ELF-1 (cell line): ENCODE data around the gene TMEFF1.

Experiments
- DNase-seq: peaks from one replicate; pipeline ENCODE4 v3.0.0-alpha.2; 2016; ENCODE audit warnings: low read depth, low spot score

The TMEFF1 gene

DNA sequence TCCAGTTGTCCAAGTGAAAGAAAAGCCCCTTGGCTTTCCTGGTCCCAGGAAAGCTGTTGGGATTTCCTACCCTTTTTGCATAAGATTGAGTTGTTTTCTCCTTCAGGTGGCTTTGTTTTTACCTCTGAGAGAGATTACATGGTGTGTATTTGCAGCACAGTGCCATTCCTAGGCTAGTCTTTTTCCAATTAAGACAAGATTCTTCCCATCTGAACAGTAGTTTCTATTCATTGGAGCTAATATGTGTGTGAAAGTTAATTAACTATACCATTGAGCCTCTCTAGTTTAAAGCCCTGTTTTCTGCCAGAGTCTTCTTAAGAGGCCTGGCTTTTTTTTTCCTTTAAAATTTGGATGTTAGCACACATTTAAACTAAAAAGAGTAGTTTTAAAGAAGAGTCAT lies 25.9 kb upstream of the TMEFF1 start:
- DNase-seq, result no peak

DNA sequence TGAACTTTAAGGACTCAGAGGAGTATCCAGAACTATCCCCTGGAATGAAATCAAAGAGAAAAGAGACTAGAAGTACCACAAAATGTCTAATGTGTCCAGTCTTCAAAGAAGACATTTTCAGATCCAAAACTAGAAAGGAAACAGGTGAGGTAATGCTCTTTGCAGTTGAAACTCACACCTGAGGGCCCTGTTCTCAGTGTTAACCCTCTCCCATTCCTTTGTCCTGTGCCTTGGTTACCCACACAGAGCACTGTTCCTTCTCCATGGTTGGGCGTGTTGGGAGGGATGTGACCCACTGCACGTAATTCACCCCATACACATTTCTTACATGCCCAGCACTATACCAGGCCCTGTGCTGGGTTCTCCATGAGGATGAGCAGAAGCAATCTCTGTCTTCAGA lies 24.7 kb upstream of the TMEFF1 start:
- no peak for DNase-seq

DNA sequence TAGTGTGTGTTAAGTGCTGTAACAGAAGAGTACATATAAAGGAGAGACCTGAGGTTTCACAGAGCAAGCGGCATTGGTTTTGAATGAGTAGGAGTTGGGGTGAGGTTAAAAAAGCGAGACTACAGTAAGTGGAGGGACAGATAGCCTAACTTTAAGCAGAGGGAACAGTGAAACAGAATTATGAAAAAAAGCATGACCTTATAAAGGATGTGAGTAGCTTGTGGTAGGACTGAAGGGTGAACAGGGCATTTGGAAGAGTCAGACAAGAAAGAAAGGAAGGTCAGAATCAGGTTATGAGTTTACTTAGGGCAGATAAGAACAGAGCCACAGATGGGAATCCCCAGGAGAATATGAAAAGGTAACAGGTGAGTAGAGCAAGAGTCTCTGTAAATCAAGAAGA lies 23.5 kb upstream of the TMEFF1 start:
- no peak for DNase-seq

DNA sequence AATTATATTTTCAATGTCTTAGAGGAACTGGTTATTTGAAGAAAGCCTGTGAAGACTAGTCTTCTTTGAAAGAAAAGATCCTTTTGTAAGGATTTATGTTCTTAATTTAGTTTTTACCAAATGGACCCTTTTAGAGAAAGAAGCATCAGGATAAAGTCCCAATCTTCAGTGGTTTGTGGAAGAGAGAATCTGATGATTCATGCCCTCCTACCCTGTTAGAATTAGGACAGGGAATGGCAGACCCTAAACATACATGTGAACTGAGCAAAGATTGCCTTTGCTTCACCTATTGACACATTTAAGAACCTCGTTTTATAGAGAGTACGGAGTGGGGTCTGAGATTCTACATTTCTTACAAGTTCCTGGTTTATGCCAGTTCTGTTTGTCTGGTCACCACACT lies 20.1 kb upstream of the TMEFF1 start:
- no peak for DNase-seq

DNA sequence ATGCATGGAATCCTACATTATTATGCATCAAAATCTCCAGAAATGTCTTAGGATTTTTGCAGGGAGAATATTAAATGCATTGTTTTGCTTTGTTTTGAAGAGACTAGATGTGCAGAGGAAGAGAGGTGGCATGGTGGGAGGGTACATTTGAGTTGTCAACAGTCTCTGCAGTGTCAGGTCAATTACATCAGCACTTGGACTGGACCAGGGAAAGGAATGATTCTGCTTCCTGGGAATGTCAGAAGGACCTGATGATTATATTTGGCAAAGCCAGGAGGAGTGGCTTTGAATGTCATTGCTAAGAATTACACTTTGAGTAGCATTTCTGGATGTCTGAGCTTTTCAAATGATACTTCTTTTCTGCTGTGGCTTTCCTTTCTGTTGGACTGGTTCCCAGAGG lies 17.5 kb upstream of the TMEFF1 start:
- no peak for DNase-seq

DNA sequence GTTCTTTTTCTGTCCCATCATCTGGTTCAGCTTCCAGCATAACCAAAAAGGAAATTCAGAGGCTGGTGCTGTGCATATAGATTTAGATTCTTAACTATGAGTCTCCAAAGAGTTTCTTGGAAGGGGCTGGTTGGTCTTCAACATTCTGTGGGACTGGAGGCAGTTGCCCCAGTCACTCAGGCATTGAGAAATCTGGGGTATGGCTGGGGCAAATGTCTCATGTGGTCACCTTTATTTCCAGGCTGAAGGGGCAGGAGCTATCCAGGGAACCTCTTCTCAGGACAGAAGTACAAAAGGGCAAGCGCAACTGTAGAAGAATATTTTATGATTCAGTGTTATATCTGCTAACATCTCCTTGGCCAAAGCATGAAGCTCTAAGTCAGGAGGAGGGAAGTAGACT lies 15.4 kb upstream of the TMEFF1 start:
- DNase-seq, result no peak

DNA sequence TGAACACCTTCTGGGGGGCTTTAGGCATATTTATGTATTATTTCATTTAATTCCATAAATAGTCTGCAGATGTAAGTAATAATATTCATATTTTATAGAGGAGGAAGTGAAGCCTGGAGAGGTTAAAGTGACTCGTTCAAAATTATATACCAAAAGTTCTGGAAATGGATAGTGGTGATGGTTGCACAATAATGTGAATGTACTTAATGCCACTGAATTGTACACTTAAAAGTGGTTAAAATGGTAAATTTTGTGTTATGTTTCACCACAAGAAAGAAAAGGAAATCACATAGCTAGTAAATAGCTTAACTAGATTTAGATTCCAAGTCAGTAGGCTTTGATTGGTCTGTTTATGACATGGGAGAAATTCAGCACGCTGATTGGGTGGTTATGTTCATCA lies 13.0 kb upstream of the TMEFF1 start:
- no peak for DNase-seq

DNA sequence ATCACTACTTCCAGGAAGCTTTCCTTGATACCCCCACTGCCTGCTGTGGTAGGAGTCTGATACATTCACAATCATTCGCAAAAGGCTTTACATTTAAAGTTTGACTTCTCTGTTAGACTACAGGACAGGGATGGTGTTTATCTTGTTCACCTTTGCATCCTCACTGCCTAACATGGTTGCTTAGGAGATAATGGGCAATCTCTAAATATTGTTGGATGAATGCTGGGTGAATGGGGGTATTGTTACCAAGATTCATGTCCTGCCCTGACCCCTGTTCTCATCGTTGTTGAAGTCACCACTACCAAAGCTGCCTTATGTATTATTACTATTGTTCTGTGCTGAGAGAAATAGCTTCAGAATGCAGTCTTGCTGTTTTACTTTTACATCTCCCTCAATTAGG lies 7.7 kb upstream of the TMEFF1 start:
- DNase-seq, result no peak

DNA sequence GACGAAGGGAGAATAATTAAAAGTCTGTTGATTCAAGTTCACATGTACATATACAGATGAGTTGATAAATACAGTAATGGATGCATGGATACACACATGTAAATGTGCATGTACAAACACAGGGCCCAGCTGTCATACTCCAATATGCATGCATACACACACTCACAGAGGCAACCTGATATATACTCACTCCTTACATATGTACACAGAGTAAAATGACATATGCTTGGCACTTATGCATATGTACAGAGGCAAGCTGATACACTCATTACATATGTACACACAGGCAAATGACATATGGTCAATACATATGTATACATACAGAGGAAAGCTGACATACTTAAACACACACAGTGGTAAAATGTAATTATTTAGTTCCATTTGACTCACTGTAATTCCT lies 7.2 kb upstream of the TMEFF1 start:
- DNase-seq, result no peak

DNA sequence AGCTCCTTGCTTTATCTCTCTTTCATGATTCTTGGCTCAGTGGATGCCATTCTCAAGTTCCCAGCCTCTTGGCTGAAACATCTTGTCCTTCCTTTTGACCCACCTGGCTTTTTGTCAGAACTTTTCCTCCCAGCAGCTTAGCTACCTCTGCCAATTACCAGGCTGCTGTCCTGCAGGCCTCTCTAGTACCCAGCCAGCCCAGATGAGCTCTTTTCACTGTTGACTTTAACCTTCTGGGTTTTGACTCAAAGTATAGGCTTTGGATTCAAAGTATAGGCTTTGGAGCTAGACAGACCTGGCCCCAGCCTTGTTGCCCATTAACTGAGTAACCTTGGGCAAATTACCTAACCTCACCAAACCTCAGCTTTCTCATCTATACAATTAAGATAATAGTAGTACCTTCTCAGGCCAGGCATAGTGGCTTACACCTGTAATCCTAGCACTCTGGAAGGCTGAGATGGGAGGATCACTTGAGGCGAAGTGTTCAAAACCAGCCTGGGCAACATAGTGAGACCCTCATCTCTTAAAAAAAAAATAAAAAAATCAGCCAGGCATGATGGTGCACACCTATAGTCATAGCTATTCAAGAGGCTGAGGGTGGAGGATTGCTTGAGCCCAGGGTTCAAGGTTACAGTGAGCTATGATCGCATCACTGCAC lies 6.6 kb upstream of the TMEFF1 start:
- DNase-seq, result no peak

DNA sequence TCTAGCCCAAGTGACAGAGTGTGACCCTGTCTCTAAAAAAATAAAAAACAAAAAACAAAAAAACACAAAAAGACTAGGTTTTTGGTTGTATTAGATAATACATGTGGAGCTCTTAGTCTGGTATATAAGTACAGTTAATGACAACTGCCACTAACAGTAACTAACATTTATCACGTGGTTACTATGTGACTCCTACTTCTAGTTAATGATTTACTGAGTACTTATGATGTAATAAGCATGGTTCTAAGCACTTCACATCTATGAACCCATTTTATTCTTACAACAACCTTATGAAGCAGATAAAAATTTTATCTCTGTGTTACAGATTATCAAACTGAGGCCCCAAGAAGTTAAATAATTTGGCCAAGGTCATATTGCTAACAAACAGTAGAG lies 6.1 kb upstream of the TMEFF1 start:
- no peak for DNase-seq

DNA sequence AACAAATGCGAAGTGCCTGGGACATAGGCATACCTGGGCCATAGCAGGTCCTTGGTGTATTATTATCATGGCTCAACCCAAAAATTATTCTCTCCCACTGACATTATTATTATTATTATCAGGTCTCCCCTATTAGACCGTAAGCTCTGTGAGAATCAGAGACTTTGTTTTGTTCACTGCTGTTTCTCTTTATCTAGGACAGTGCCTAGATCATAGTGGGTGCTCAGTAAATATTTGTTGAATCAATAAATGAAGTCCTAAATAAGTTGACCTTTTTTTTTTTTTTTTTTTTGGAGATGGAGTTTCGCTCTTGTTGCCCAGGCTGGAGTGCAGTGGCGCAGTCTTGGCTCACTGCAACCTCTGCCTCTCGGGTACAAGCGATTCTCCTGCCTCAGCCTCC lies 4.9 kb upstream of the TMEFF1 start:
- DNase-seq, result no peak

DNA sequence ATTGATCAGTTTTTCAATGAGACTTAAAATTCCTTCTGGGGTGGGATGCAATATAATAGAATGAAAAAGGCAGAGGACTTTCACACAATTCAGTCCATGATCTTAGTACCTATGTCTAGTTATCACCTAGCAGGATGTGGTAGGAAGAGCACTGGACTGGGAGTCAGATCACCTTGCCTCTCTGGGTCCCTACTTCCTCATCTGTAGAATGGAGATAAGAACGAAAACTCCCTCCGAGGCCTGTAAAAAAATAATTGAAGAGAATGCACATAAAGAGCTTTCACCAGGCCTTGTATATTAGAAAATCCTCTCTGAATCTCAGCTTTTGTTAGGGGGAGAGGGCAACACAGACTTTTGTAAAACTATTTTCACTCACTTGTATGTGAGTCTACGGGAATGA lies 681 bp upstream of the TMEFF1 start:
- no peak for DNase-seq

DNA sequence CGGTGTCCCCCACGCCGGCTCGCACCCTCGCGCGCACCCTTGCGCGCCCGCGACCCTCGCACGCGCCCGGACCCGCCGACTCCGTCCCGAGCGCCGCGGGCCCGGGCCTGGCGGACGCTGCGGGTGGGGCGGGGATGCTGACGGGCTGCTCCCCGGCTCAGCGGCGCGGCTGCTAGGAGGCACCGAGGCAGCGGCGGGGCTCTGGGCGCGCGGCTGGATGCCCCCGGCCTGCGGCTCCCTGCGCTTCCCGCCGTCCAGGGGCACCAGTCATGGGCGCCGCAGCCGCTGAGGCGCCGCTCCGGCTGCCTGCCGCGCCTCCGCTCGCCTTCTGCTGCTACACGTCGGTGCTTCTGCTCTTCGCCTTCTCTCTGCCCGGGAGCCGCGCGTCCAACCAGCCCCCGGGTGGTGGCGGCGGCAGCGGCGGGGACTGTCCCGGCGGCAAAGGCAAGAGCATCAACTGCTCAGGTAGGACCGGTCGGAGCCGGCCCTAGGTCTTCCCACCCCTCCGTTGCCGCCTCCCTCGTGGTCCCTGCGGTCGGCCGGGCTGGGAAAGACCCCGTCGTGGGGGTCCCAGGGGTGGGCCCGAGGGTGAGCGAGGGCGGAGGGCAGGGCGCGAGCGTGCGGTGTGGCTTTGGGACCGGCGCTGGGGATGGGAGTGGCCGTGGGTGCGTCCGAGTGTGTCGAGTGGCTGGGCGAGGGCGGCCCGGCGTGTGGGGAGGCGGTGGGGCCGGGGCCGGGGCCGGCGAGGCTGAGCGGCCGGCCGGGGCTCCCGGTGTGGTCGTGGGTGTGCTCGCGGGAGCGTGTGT lies 530 bp downstream of the TMEFF1 start:
- peak; percentile 70 for DNase-seq

DNA sequence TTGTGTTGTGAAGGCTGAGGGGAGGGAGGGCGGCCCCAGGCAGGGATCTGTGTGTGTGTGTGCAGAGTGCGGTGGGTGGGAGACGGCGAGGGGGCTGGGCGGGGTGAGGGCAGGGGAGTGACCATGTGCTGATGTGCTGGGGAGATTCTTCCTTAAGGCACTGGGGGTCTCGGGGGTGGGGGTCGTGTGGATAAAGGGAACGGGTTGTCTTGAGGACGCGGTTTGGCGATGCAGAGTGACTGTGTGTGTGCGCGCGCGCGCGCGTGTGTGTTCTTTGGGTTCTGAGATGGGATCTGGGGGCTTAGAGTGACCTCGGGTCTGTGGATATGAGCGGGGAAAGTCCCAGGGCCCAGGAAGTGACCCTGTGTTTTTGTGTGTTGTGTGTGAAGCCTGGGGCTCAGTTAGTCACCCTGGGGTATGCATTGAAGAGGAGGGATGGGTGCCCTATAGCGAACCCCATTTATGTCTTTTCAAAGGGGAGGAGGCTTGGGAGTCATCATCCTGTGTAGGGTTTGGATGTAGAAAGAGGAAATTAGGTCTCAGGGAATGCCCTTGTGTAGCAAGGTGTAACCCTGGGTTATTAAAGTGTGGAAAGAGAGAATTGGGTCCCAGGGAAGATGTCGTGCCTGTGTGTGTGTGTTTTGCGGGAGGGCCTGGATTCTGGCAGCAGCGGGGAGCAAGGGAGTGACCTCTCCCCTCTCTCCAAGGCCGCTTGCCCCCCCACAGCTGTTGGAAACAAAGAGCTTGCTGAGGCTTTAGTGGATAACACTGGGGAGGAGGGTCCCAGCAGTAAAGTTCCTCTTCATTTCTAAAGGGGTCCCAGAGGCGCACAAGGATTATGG lies 1.4 kb downstream of the TMEFF1 start:
- peak; percentile 57 for DNase-seq

DNA sequence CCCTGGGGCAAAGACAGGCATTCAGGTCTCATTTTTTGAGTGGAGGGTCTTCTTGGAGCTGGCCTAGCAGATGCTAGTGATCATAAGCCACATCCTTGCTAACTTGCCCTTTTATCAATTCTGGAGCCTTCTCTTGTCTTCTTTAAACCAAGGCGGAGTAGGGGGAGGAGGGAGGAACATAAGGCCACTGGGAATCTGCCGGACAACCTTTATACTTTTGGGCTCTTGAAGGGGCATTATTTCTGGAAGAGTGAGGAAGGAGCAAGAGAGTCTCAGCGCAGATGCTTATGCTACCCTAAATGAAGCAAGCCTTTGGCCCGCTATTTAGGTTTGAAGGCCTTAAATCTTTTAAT lies 2.0 kb downstream of the TMEFF1 start:
- DNase-seq, result no peak

DNA sequence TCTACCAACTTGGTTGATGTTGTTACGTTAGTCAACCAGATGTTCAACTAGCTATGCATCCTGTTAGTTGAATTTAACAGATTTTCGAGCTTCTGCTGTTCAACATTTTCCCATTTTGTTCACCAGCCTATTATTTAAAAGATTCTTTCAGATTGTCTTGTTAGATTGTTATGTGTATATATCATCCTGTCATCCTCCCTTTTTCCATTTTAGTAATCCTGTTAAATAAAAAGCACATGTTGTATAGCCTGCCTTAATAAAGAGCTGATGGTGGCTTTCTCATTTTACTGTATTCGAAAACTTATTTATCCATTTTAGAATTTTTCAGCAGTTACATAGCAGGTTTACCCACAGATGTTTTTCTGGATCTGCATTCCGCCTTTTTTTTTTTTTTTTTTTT lies 4.3 kb downstream of the TMEFF1 start:
- DNase-seq, result no peak

DNA sequence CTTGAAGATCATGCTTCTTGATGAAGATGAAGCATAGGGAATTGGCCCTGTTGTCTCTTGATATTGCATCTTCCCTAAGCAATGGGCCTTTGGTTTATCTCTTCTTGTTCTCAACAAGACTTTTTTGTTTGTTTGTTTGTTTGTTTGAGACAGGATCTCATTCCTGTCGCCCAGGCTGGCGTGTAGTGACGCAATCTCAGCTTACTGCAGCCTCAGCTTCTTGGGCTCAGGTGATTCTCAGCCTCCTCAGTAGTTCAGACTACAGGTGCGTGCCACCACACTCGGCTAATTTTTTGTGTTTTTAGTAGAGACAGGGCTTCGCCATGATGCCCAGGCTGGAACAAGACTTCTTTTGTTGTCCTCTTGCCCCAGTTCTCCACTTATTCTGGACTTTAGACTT lies 5.2 kb downstream of the TMEFF1 start:
- no peak for DNase-seq

DNA sequence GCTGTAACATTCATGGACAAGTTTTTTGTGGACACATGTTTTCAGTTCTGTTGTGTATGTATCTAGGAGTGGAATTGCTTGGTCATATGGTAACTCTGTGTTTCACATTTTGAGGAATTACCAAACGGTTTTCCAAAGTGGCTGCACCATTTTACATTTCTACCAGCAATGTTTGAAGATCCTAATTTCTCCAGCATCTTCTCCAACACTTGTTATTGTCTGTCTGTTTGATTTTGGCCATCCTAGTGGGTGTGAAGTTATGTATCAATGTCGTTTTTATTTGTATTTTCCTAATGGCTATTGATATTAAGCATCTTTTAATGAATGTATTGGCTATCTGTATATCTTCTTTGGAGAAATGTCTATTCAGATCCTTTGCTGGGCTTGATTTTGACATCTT lies 6.9 kb downstream of the TMEFF1 start:
- DNase-seq, result no peak

DNA sequence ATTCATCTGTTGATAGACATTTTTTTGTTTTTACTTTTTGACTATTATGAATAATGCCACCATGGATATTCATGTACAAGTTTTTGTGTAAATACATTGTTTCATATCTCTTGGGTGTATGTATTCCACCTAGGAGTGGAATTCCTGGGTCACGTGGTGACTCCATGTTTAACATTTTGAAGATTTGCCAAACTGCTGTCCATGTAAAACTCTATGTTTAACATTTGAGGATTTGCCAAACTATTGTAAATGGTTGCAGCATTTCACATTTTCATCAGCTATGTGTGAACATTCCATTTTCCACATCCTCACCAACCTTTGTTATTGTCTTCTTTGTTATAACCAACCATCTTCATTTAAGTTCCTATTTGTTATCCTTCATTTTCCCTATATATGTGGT lies 12.2 kb downstream of the TMEFF1 start:
- DNase-seq, result no peak

DNA sequence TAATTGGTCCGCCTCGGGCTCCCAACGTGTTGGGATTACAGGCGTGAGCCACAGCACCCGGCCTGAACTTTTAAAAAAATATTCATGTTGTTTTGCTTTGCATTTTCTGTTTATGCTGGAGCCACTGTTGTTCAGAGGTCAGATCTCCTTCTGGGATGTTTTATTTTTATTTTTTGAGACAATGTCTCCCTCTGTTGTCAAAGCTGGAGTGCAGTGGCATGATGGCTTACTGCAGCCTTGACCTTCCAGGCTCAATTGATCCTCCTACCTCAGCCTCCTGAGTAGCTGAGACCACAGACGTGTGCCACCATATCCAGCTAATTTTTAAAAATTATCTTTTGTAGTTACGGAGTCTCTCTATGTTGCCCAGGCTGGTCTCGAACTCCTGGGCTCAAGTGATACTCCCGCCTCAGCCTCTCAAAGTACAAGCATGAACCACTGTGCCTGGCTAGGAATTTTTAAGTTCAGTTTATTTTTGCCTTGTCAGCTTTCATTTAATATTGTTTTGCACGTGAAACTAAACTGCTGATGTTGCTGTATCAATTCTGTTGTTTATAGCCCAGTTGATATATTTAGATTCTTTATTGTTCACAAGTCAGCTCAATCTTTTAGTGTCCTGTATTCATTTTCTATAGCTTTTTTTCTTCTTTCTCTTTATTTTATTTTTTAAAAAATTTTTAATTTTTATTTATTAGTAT lies 13.7 kb downstream of the TMEFF1 start:
- DNase-seq, result no peak

DNA sequence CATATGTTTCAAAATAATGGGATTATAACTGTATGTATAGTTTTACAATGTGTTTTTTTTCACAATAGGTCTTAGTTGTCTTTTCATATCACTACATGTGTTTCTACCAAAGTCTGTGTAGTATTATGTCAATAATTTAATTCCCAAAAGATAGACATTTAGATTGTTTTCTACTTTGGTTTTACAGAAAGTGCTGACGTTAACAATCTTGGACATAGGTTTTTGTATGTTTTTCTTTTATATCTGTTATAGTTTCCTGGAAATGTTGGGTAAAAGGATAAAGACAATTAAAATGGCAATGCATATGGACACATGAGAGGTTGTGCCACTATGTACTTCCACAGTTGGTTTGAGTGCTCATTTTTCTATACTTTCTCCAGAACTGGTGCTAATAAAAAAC lies 15.2 kb downstream of the TMEFF1 start:
- no peak for DNase-seq
